HG02981 (cell line): ENCODE data around the gene PHIP.

ENCODE experiments used
- ATAC-seq: cut with Tn5 transposase; IDR thresholded peaks from one replicate; pipeline ENCODE4 v1.9.1; 2021; ENCODE audit warnings: mild to moderate bottlenecking, moderate library complexity; ENCODE audit not compliant: unreplicated experiment

The PHIP gene

DNA sequence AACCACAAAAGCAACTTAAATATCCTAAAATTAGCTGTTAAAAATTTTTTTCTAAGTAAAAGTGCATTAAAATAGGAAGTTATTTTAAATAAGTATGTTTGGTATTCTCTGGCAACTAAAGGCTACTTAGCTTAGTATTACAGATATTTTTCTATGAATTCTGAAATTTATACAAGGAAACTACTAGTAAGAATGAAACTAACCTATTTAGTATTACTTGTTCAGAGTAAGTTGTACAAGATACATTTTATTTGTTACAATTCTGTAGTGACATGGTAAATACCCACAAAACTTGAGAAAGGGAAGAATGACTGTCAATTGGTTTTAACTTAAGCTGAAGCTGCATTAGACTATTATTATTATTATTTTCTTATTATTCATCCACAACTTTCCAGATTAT is 6.5 kb downstream of the PHIP start:
- ATAC-seq, result no peak

DNA sequence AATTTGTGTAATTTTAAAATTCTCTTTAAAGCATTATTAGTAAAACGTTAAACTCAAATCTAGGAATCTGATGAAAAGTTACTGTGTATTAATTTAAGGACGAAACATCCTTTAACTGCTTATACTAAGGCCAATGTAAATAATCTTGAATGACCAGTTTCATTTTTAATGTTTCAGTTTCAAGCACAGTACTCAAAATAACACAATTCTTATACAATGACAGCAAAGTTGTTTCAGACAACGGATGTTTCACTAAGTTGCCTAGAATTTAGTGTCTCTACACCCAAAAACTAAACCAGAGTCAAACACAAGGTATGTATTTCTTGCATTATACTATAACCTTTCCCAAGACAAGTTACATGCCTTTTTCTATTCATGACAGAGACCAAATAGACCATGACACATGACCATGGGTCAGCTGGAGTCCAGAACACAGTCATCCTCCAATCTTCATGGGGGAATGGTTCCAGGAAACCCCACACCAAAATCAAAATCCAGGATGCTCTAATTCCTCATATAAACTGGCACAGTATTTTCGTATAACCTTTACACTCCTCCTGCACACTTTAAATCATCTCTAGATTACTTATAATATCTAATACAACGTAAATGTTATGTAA is 7.7 kb downstream of the PHIP start:
- peak; percentile 69 for ATAC-seq

DNA sequence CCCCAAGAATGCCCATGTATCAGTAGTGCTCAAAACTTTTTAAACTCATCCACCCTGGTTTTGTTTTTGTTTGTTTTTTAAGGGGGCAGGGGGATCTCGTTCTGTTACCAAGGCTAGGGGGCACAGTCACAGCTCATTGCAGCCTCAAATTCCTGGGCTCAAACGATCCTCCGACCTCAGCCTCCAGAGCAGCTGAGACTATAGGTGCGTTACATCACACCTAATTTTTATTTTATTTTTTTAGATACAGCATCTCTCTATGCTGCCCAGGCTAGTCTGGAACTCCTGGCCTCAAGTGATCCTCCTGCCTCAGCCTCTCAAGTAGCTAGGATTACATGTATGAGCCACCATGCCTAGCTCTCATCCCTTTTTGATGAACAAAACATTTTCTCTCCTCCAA is 11.2 kb downstream of the PHIP start:
- no peak for ATAC-seq

DNA sequence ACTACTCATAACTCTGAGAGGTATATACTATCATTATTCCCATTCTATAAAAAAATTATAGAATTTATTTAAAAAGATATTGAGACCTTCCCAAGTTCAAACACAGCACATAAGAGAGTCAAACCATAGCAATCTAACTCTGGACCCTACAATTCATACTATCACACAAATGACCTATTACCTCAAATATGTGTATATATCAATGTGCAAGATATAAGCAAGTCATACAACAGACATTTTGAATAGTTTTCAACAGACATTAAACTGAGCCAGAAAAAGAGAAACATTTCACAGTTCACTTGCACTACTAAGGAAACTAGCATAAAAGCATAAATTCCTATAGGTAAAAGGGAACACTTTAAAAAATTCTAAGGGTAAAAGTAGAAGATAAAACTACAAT is 11.7 kb downstream of the PHIP start:
- ATAC-seq, result no peak

DNA sequence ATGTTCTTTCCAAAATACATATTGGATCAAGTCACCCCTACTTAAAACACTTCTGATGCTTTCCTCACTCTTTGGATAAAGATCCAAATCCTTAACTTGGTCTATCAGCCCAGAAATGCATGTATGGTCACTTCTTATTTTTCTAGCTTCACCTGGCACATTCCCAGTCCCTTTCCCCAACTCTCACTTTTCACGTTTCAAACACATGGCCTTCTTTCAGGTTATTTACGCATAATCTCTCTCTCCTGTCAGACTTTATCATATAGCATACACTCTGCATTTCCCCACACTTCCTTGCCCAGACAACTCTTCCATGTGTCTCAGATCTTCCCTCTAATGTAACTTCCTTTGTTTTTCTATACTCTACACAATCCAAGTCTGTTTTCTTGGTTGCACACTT is 12.8 kb downstream of the PHIP start:
- no peak for ATAC-seq

DNA sequence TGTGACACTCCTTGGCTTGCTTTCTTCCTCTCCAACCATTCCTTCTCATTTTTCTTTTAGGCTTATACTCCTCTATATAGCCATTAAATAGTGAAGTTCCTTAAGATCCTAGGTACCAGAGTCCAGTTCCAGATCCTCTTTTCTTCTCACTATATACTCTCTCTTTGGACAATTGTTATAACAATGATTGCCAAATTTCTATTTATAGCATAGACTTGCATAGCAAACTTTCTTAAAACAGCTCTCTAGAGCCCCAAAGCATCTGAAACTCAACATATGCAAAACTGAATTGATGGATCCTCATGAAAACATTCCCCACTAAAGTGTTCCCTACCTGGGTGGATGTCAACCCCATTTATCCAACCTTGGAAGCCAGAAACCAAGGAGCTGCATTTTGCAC is 13.4 kb downstream of the PHIP start:
- peak; percentile 64 for ATAC-seq

DNA sequence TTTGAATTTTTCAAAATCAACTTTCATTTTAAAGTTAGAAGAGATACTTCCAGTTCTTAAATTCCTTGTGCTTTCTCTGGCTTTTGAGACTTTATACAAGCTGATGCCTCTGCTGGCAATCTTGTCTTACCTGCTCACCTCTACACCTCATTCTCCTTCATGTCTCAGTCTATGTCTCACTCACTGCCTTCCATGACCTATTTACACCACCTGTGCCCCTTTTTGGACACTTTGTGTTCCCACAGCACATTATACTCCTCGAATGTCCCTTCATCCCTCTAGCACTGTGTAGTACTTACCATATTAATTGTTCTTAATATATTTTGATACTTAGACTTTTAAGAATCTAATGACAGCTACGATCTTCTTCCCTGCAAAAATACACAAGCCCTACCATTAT is 15.3 kb downstream of the PHIP start:
- ATAC-seq, result no peak

DNA sequence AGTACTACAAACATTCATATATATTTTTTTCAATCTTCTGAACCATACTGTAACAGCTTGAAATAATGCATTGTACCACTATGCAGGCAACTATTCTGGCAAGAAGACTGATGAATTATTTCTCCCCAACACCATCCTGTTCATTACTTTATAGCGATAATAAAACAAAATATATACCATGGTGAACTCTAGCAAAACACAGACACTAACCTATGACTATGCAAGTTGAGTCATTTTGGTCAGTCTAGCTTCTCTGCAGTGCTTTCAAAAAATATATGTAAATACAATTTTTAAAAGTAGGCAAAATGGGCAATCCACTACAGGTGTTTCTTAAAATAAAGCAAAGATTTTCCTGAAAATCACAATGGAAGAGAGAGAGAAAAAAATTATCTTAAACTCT is 20.3 kb downstream of the PHIP start:
- ATAC-seq, result no peak

DNA sequence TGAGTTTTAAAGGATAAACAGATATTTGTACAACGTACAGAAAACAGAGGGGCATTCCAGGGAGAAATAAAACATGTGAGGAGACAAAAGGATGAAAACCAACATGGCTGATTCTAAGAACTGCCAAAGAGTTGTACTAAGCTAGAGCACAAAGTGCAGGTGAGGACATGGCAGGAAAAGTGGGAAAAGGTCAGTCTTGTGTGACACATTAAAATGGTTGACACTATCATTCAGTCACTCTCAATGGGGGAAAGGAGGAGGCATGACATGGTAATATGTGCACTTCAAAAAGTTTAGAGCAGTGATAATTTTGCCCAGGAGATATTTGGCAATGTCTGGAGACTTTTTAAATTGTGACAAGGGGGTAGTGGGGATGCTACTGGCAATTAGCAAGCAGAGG is 21.8 kb downstream of the PHIP start:
- no peak for ATAC-seq

DNA sequence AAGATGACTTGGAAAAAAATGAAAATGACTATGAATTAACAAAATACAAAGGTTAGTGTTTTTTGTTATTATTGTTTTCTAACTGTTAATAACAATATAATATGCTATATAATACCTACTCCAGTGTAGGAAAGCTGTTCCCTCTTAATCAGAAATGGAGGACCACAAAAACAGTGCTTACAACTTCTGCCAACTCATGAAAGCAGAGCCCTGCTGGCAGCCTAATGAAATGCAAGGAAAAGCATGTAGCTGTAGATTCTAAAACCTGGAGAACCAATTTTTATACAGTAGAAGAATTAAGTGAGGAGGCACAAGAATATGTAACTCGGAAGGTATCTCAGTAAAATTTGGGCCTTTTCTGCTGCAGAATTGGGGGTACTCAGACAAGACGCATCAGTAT is 29.4 kb downstream of the PHIP start:
- no peak for ATAC-seq

DNA sequence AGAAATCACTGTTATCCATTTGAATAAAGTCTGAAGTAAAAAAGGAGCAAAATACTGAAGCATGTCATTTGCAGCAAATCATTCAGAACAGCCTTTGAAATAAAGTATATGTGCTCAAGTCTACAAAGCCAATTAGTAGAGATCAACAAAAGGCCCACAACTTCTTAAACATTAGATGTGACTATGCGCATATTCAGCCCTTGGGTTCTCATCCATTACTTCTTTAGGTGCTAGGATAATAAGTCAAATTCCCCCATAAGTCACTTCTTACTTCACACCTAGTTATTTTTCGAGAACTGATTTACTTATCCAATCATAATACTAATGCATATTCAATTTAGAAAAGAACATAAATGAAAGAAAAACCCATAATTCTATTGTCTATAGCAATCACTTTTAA is 31.0 kb downstream of the PHIP start:
- no peak for ATAC-seq

DNA sequence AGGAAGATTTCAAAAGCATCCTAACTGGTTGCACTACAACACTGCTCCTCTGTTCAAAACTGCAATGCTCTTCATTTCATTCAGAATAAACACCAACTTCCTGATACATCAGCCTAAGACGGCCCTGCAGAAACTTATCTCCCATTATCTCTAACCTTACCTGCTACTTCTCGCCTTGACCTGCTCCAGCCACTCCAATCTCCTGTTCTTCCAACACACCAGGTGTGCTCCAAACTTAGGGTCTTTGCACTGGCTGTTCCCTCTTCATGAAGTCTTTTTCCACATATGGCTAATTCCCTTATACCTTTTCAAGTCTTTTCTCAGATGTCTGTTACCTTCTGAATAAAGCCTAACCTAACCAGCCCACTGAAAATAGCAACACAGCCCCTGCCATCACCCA is 32.1 kb downstream of the PHIP start:
- no peak for ATAC-seq

DNA sequence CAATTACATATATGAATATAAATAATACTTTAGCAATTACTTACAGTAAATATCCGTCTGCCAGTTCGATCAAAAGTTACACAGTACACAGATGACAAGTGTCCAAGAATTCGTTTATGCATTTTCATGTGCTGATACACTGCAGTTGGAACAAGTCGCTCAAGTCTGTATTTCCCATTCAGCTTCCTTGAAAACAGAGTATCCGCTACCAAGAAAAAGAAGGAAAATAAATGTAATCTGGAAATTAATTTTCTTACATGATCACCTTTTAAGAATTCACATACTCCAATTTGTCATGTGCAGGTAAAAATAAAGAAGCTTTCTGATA is 35.3 kb downstream of the PHIP start:
- no peak for ATAC-seq

DNA sequence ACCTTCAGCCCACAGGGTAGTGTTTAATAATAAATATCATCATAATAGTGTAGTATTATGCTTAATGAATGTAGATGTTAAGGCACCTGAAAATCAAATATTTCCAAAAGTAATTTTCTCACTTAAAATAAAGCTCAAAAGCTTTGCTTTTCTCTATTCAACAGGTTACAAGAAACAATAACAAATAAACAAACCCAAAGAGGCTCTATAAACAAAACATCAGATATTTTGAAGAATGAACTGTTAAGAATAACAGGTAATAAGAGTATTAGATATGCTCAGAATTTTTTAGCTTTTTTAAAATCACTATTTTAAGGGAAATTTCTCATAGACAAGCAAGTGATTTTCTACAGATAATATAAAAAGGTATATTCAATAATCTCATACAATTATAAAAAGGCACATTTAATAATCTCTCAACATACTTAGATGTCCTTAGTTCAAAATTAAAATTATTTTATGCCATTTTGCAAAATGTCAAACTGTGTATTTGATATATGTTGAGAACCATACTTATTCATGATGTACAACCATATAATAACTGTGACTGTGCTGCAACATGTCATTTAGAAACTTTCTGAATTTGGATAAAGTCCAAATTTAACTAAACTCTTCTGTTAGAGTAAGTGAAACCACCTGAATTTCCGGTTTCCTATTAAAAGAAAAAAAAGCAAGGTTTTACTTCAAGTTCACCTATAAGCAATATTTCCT is 35.8 kb downstream of the PHIP start:
- peak; percentile 73 for ATAC-seq

DNA sequence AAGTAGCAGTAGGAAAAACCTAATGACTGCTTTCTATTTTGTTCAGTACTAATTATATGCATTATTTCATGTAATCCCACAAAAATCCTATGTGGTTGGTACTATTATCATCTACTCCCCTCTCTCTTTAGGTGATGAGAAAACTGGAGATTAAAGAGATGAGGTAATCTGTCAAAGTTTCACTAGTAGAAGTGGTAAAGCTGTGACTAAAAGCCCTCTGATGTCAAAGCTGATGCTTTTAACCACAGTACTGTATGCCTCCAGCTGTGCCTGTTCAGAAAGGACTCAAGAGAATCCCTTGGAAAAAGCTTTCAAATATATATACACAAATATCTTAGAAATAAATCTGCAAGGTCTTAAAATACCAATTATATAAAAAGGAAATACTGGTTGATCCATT is 38.0 kb downstream of the PHIP start:
- ATAC-seq, result peak; percentile 84

DNA sequence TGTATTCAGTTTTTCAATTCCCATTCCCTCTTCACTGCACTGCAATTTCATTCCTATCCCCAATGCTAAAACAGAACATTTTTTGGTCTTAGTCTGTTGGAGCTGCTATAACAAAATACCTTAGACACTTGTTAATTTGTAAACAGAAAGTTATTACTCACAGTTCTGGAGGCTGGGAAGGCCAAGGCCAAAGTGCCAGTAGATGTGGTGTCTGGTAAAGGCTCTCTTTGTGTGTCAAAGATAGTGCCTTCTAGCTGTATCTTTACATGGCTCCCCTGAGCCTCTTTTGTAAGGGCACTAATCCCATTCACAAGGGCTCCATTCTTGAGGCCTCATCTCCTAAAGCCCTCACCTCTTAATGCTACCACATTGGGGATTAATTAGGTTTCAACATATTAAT is 40.0 kb downstream of the PHIP start:
- ATAC-seq, result no peak

DNA sequence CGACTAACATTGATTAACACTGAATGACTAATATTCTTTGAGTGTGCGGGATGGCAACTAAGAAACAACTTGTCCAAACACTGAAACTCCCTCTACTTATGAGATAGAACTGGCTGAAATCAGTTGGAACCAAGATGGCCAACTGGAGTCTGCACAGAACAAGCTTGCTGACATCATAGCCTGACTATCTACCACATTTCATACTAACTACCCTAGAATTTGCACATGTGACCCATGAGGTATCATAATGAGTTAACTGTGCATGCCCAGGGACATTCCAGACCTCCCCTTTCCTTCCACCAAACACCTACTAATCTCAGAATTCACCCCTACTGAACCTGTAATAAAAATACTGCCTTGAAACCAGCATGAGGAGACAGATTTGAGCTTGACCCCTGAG is 43.2 kb downstream of the PHIP start:
- peak; percentile 73 for ATAC-seq

DNA sequence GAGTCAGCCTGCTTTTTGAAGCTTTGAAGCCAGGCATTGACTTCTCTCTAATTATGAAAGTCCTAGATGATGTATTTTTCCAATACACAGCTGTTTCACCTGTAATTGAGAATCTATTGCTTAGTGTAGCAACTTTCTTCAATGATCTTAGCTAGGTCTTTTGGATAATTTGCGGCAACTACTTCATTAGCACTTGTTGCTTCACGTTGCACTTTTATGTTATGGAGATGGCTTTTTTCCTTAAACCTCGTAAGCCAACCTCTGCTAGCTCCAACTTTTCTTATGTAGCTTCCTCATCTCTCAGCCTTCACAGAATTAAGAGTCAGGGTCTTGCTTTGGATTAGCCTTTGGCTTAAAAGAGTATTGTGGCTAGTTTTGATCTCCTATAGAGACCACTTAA is 44.8 kb downstream of the PHIP start:
- no peak for ATAC-seq

DNA sequence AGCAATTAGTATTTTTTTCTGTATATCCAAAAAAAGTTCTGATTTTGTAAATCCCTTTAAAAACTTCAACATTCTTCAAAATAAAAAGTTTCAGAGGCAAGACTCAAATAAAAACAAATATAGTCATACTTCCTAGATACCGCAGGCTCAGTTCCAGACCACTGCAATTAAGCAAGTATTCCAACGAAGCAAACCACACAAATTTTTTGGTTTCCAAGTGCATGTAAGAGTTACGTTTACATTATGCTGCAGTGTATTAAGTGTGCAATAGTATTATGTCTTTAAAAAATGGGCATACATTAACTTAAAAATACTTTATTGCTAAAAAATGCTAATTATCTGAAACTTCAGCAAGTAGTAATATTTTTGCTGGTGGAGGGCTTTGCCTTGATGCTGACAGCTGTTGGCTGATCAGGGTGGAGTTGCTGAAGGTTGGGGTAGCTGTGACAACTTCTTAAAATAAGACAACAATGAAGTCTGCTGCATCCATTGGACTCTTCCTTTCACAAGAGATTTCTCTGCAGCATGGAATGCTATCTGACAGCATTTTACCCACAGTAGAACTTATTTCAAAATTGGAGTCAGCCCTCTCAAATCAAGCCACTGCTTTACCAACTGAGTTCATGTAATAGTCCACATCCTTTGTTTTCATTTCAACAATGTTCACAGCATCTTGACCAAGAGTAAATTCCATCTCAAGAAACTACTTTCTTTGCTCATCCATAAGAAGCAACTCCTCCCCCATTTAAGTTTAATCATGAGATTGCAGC is 46.0 kb downstream of the PHIP start:
- no peak for ATAC-seq

DNA sequence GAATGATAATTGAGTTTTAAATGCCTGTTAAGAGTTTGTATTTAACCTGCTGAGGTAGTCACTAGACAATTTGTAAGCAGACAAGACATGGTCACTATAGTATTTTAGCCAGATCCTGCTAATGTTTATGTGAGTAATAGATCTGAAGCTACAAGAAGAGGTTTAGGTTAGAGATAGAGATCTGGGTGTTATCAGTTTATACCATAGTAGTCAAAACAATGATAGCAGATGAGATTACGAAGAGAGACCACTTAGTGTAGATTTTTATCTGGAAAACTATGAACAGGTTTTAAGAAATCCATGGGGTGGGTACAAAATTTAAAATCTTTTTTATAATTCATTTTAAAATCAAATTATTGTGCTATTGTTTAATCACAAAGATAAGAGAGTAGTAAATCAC is 47.5 kb downstream of the PHIP start:
- no peak for ATAC-seq

DNA sequence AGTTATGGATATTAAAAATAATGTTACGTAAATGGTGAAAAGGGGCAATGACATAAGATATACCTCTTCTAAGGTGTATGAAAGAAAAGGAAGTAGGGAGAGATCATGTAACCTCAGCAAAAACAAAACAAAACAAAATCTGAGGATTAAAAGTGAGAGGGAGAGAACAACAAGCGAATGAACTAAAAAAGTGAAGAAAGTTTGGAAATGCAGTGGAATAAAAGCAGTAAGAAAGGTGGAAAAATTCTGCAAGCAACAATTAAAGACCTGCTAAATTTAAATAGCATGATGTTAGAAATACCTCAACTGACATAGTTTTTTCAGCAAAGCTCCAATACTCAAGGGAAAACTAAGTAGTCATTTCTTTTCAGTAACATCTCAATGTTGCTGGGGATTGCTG is 48.0 kb downstream of the PHIP start:
- ATAC-seq, result no peak

DNA sequence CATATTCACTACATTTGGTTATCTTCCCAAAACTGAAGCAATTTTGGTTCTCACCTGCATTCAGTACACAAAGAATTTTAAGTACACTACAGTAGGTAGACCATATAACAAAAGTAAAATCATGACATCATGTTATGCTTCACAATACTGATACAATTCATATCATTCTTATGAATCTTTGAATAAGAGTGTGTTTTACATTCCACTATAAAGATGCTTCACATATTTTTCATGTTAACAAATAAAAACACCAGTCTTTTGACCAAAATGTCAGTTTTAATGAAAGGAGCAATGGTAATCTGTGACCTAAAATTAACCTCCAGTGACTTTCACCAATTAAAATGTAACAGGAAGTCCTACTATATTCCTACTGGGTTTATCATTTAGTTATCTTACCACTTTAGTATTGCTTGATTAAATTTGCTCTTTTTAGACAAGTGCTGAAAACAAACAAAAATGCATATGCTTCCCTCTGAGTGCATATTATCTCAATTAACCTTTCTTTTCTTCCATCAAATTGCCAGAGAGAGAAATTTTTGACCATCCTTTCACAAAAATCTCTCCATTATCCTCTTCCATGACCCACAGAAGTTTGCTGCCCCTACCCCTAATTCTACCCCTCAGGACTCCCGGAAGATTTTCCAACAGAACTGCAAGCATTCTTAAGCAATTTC is 49.3 kb downstream of the PHIP start:
- no peak for ATAC-seq
